Measurements from ENCODE around the gene SLC13A4.

Gene SLC13A4

DNA sequence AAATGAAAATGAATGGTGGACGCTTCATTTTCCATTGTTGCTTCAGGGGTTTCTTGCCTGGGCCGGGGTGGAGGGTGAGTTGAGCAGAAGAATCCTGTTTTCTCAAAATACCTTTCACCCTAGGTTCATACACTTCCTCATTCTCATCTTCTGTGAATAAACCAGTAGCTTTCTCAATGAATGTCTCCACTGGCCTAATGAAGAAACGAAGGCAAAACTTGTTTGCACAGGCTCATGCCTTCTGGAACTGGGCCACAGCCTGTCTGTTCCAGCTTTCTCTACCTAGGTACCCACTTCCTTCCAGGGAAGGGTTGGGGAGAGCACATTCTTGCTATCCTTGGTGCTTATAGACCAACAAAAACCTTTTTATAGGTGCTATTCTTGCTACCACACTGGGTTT is 44.4 kb downstream of the SLC13A4 start:
- no peak for TF ChIP-seq CTCF (IDR thresholded peaks at IDR 0.05; ENCODE audit: low read depth, low read length)
- DNase-seq, result no peak
- Histone ChIP-seq H3K36me3 (no peaks in the 10 kb centered on the region; the same call in none of the 2 replicates), H3K27me3 (no peaks in the 10 kb centered on the region; the same call in 1 of the 2 replicates), H3K4me3 (ENCODE audit: low read depth, low read length) (no peak overlapping the region), H3K4me1 (peaks cover 7% of the 10 kb centered on the region), H3K9me3 (no peaks in the 10 kb centered on the region)

DNA sequence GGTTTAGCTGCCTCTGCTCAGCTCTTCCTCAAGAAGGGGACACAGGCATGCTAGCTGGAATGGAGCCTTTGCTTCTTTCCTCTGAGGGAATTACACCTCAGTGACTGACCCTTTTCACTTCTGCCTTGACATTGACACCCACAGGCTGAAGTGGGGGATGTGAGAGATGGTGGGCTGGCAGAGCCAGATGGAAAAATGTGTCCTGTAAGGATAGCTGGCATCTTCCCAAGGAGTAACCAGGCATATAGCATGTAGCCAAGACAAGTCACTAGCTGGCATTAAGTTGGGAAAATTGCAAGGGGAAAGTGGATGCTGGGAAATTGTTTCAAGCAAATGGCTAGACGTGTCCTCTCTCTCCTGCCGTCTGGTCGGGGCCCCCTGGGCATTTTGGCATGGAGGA is 45.8 kb downstream of the SLC13A4 start:
- no peak for TF ChIP-seq CTCF (IDR thresholded peaks at IDR 0.05; ENCODE audit: low read depth, low read length)
- no peak overlapping the region for H3K4me3 ChIP-seq (ENCODE audit: low read depth, low read length)
- H3K4me1 ChIP-seq, result peaks cover 12% of the 10 kb centered on the region
- no peaks in the 10 kb centered on the region for H3K9me3 ChIP-seq
- H3K27me3 ChIP-seq, result no peaks in the 10 kb centered on the region; the same call in 1 of the 2 replicates
- DNase-seq, result no peak
- H3K36me3 ChIP-seq, result peaks cover 5% of the 10 kb centered on the region

- no peak overlapping the region for H3K4me3 ChIP-seq (ENCODE audit: low read depth, low read length)
- no peaks in the 10 kb centered on the region for H3K9me3 ChIP-seq
- DNase-seq, result no peak
- peaks cover 5% of the 10 kb centered on the region for H3K36me3 ChIP-seq
- TF ChIP-seq CTCF (IDR thresholded peaks at IDR 0.05; ENCODE audit: low read depth, low read length), result no peak
- H3K27me3 ChIP-seq, result no peaks in the 10 kb centered on the region; the same call in 1 of the 2 replicates
- H3K4me1 ChIP-seq, result peaks cover 12% of the 10 kb centered on the region
Measured at GRCh38 chr7:135681762-135682161, 46.2 kb downstream of the SLC13A4 start.

DNA sequence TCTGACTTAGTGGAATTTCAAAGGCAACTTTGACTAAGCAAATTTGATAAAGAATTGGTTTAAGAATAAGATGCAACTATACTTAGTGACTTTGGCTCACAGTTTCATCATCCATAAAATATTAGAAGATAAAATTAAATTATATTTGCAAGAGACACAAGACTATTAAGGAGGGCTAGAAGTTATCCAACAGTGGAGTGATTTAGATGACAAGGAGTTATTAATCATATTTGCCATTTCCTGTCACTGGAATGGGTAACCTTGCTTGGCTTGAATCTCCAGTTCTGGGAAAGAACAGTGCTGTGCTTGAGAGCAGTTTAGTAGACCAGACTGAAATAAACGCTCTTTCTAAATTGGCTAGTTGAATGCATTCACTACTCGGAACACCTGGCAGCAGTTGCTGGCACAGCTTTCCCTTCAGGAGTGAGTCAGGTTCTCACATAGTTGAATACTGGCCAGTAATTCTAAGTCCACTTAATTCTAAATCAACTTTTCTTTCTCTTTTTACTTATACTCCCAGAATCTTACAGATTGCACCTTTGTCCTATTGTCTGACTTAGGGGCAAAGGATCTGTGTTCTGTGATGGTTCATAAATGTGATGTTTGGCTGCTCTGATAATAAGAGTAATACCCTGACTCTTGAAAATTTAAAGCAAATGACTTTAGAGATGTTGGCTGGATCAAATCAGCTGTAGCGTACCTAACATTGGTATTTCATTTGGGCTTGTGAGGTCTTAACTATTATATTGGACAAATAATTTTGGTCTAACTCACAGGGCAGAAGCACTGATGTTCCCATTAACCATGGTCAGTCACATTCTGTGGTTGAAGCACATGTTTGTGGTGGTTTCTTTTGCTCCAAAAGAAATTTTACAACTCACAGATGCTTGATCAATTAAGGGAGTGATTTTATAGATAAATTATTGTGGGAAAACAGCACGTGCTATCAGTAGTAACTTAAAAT is 49.1 kb downstream of the SLC13A4 start:
- H3K4me1 ChIP-seq, result peaks cover 12% of the 10 kb centered on the region
- no peaks in the 10 kb centered on the region for H3K9me3 ChIP-seq
- H3K4me3 ChIP-seq (ENCODE audit: low read depth, low read length), result no peak overlapping the region
- no peak for TF ChIP-seq CTCF (IDR thresholded peaks at IDR 0.05; ENCODE audit: low read depth, low read length)
- peaks cover 22% of the 10 kb centered on the region for H3K36me3 ChIP-seq
- H3K27me3 ChIP-seq, result no peaks in the 10 kb centered on the region; the same call in 1 of the 2 replicates
- DNase-seq, result no peak

- no peak overlapping the region for H3K4me3 ChIP-seq (ENCODE audit: low read depth, low read length)
- no peaks in the 10 kb centered on the region for H3K9me3 ChIP-seq
- DNase-seq, result no peak
- H3K27me3 ChIP-seq, result no peaks in the 10 kb centered on the region
- H3K36me3 ChIP-seq, result peaks cover 24% of the 10 kb centered on the region
- H3K4me1 ChIP-seq, result peaks cover 9% of the 10 kb centered on the region
- no peak for TF ChIP-seq CTCF (IDR thresholded peaks at IDR 0.05; ENCODE audit: low read depth, low read length)
Measured at GRCh38 chr7:135673360-135673706, 54.7 kb downstream of the SLC13A4 start.
